ENCODE data around the gene USP36. TPM values are rescaled to one million over a fixed set of nuclear protein-coding genes. Genes with fewer than 3 reads are reported as not detected.

Gene USP36
- total and polyA plus RNA-seq, 4 donors = 22.5 to 41.0 (median 32.7) TPM

GRCh38 chr17:78820841-78821240 lies 19.8 kb downstream of the USP36 start:
- H3K4me1 ChIP-seq (ENCODE audit: control insufficient read depth, insufficient read depth, low read length) = peaks cover 6% of the 10 kb centered on the region
- H3K36me3 ChIP-seq (ENCODE audit: control insufficient read depth, insufficient read depth, low read length) = peaks cover 89% of the 10 kb centered on the region
- no peak overlapping the region for H3K4me3 ChIP-seq (ENCODE audit: low read depth, low read length)
- no peak for DNase-seq (ENCODE audit: low read depth in 4 of 6, low spot score in 6 of 6)
- no peaks in the 10 kb centered on the region for H3K27me3 ChIP-seq (ENCODE audit: control insufficient read depth, insufficient read depth, low read length)
- no peak overlapping the region for H3K27ac ChIP-seq (ENCODE audit: low read depth, low read length)
- H3K9me3 ChIP-seq (ENCODE audit: control insufficient read depth, insufficient read depth, low read length) = no peaks in the 10 kb centered on the region
- 90% methylated on average over 13 of the region's 13 CpGs for WGBS (ENCODE audit: insufficient coverage)

- no peaks in the 10 kb centered on the region for H3K27me3 ChIP-seq (ENCODE audit: control insufficient read depth, insufficient read depth, low read length)
- H3K9me3 ChIP-seq (ENCODE audit: control insufficient read depth, insufficient read depth, low read length) = no peaks in the 10 kb centered on the region
- H3K36me3 ChIP-seq (ENCODE audit: control insufficient read depth, insufficient read depth, low read length) = peaks cover 86% of the 10 kb centered on the region
- H3K4me1 ChIP-seq (ENCODE audit: control insufficient read depth, insufficient read depth, low read length) = peaks cover 6% of the 10 kb centered on the region
- WGBS (ENCODE audit: insufficient coverage) = 96% methylated on average over 12 of the region's 18 CpGs
- H3K27ac ChIP-seq (ENCODE audit: low read depth, low read length) = no peak overlapping the region
- H3K4me3 ChIP-seq (ENCODE audit: low read depth, low read length) = no peak overlapping the region
- no peak for DNase-seq (ENCODE audit: low read depth in 4 of 6, low spot score in 6 of 6)
These were observed 20.5 kb downstream of the USP36 start for GRCh38 chr17:78819806-78820792.

GRCh38 chr17:78819402-78819801 lies 21.2 kb downstream of the USP36 start:
- no peak for DNase-seq (ENCODE audit: low read depth in 4 of 6, low spot score in 6 of 6)
- WGBS (ENCODE audit: insufficient coverage) = 98% methylated on average over 5 of the region's 8 CpGs
- Histone ChIP-seq H3K9me3 (ENCODE audit: control insufficient read depth, insufficient read depth, low read length) (no peaks in the 10 kb centered on the region), H3K27ac (ENCODE audit: low read depth, low read length) (no peak overlapping the region), H3K36me3 (ENCODE audit: control insufficient read depth, insufficient read depth, low read length) (peaks cover 86% of the 10 kb centered on the region), H3K4me1 (ENCODE audit: control insufficient read depth, insufficient read depth, low read length) (peaks cover 6% of the 10 kb centered on the region), H3K4me3 (ENCODE audit: low read depth, low read length) (no peak overlapping the region), H3K27me3 (ENCODE audit: control insufficient read depth, insufficient read depth, low read length) (no peaks in the 10 kb centered on the region)

GRCh38 chr17:78818932-78819331 lies 21.7 kb downstream of the USP36 start:
- peaks cover 86% of the 10 kb centered on the region for H3K36me3 ChIP-seq (ENCODE audit: control insufficient read depth, insufficient read depth, low read length)
- no peaks in the 10 kb centered on the region for H3K9me3 ChIP-seq (ENCODE audit: control insufficient read depth, insufficient read depth, low read length)
- DNase-seq (ENCODE audit: low read depth in 4 of 6, low spot score in 6 of 6) = no peak
- no peak overlapping the region for H3K27ac ChIP-seq (ENCODE audit: low read depth, low read length)
- peaks cover 6% of the 10 kb centered on the region for H3K4me1 ChIP-seq (ENCODE audit: control insufficient read depth, insufficient read depth, low read length)
- no peak overlapping the region for H3K4me3 ChIP-seq (ENCODE audit: low read depth, low read length)
- H3K27me3 ChIP-seq (ENCODE audit: control insufficient read depth, insufficient read depth, low read length) = no peaks in the 10 kb centered on the region
- WGBS (ENCODE audit: insufficient coverage) = 88% methylated on average over 4 of the region's 6 CpGs

- Histone ChIP-seq H3K4me3 (ENCODE audit: low read depth, low read length) (no peak overlapping the region), H3K36me3 (ENCODE audit: control insufficient read depth, insufficient read depth, low read length) (peaks cover 86% of the 10 kb centered on the region), H3K4me1 (ENCODE audit: control insufficient read depth, insufficient read depth, low read length) (peaks cover 3% of the 10 kb centered on the region), H3K27ac (ENCODE audit: low read depth, low read length) (no peak overlapping the region), H3K9me3 (ENCODE audit: control insufficient read depth, insufficient read depth, low read length) (no peaks in the 10 kb centered on the region), H3K27me3 (ENCODE audit: control insufficient read depth, insufficient read depth, low read length) (no peaks in the 10 kb centered on the region)
- DNase-seq (ENCODE audit: low read depth in 4 of 6, low spot score in 6 of 6) = no peak
- 95% methylated on average over 17 of the region's 19 CpGs for WGBS (ENCODE audit: insufficient coverage)
These were observed 22.3 kb downstream of the USP36 start for GRCh38 chr17:78818152-78818846.

GRCh38 chr17:78817123-78817522 lies 23.5 kb downstream of the USP36 start:
- peaks cover 86% of the 10 kb centered on the region for H3K36me3 ChIP-seq (ENCODE audit: control insufficient read depth, insufficient read depth, low read length)
- DNase-seq (ENCODE audit: low read depth in 4 of 6, low spot score in 6 of 6) = no peak
- no peak overlapping the region for H3K27ac ChIP-seq (ENCODE audit: low read depth, low read length)
- 81% methylated on average over 4 of the region's 6 CpGs for WGBS (ENCODE audit: insufficient coverage)
- no peaks in the 10 kb centered on the region for H3K4me1 ChIP-seq (ENCODE audit: control insufficient read depth, insufficient read depth, low read length)
- no peak overlapping the region for H3K4me3 ChIP-seq (ENCODE audit: low read depth, low read length)
- no peaks in the 10 kb centered on the region for H3K27me3 ChIP-seq (ENCODE audit: control insufficient read depth, insufficient read depth, low read length)
- no peaks in the 10 kb centered on the region for H3K9me3 ChIP-seq (ENCODE audit: control insufficient read depth, insufficient read depth, low read length)

- H3K9me3 ChIP-seq (ENCODE audit: control insufficient read depth, insufficient read depth, low read length) = no peaks in the 10 kb centered on the region
These were observed 24.9 kb downstream of the USP36 start for GRCh38 chr17:78815696-78816095.

GRCh38 chr17:78812855-78813254 lies 27.8 kb downstream of the USP36 start:
- H3K27me3 ChIP-seq (ENCODE audit: control insufficient read depth, insufficient read depth, low read length) = no peaks in the 10 kb centered on the region
- 79% methylated on average over 5 of the region's 8 CpGs for WGBS (ENCODE audit: insufficient coverage)
- no peak for DNase-seq (ENCODE audit: low read depth in 4 of 6, low spot score in 6 of 6)
- peaks cover 76% of the 10 kb centered on the region for H3K36me3 ChIP-seq (ENCODE audit: control insufficient read depth, insufficient read depth, low read length)
- H3K9me3 ChIP-seq (ENCODE audit: control insufficient read depth, insufficient read depth, low read length) = no peaks in the 10 kb centered on the region
- H3K4me3 ChIP-seq (ENCODE audit: low read depth, low read length) = no peak overlapping the region
- no peaks in the 10 kb centered on the region for H3K4me1 ChIP-seq (ENCODE audit: control insufficient read depth, insufficient read depth, low read length)
- H3K27ac ChIP-seq (ENCODE audit: low read depth, low read length) = no peak overlapping the region

More at GRCh38 chr17:78815696-78816095, 24.9 kb downstream of the USP36 start:
- Histone ChIP-seq H3K4me1 (ENCODE audit: control insufficient read depth, insufficient read depth, low read length) (no peaks in the 10 kb centered on the region), H3K4me3 (ENCODE audit: low read depth, low read length) (no peak overlapping the region), H3K36me3 (ENCODE audit: control insufficient read depth, insufficient read depth, low read length) (peaks cover 84% of the 10 kb centered on the region), H3K27ac (ENCODE audit: low read depth, low read length) (no peak overlapping the region), H3K27me3 (ENCODE audit: control insufficient read depth, insufficient read depth, low read length) (no peaks in the 10 kb centered on the region)
- no peak for DNase-seq (ENCODE audit: low read depth in 4 of 6, low spot score in 6 of 6)
- whole genome bisulfite sequencing (ENCODE audit: insufficient coverage) = 84% methylated on average over 7 of the region's 7 CpGs

GRCh38 chr17:78808163-78808562 lies 32.5 kb downstream of the USP36 start:
- Histone ChIP-seq H3K27me3 (ENCODE audit: control insufficient read depth, insufficient read depth, low read length) (no peaks in the 10 kb centered on the region), H3K9me3 (ENCODE audit: control insufficient read depth, insufficient read depth, low read length) (no peaks in the 10 kb centered on the region), H3K4me3 (ENCODE audit: low read depth, low read length) (no peak overlapping the region), H3K27ac (ENCODE audit: low read depth, low read length) (no peak overlapping the region), H3K36me3 (ENCODE audit: control insufficient read depth, insufficient read depth, low read length) (peaks cover 74% of the 10 kb centered on the region), H3K4me1 (ENCODE audit: control insufficient read depth, insufficient read depth, low read length) (no peaks in the 10 kb centered on the region)
- 100% methylated on average over 1 of the region's 4 CpGs for WGBS (ENCODE audit: insufficient coverage)
- DNase-seq (ENCODE audit: low read depth in 4 of 6, low spot score in 6 of 6) = no peak
